Vagina (tissue), 2 donors: ENCODE results near the gene ABLIM2. TPM values are rescaled to one million over a fixed set of nuclear protein-coding genes. Genes with fewer than 3 reads are reported as not detected.

ENCODE experiments used
- DNase-seq, 2 donors: peaks; one replicate each; pipeline ENCODE4 v3.0.0-alpha.2; 2017; ENCODE audit errors: extremely low spot score in 2 of 2
- H3K27ac ChIP-seq: fragments of 200-600 bp; sonication (generic); one replicate; pipeline ENCODE4 v1.5.1; 2019
- H3K27me3 ChIP-seq: fragments of 200-600 bp; sonication (generic); one replicate; pipeline ENCODE4 v1.5.1; 2019
- H3K36me3 ChIP-seq, 2 donors: fragments of 200-600 bp; sonication (generic); one replicate each; pipeline ENCODE4 v1.5.1; 2017 to 2019
- H3K4me1 ChIP-seq: fragments of 200-600 bp; sonication (generic); one replicate; pipeline ENCODE4 v1.5.1; 2019
- H3K4me3 ChIP-seq, 2 donors: fragments of 200-600 bp; sonication (generic); 1 replicate in 1 of 2; 2 replicates in 1 of 2; pipeline ENCODE4 v1.5.1; 2016 to 2019
- H3K9me3 ChIP-seq: fragments of 200-600 bp; sonication (generic); one replicate; pipeline ENCODE4 v1.5.1; 2019
- POLR2A ChIP-seq, 2 donors: fragments of 450-650 bp; IDR thresholded peaks; one replicate each; pipeline ENCODE4 v1.6.1; 2017; ENCODE audit warnings: antibody characterized with exemption in 2 of 2, mild to moderate bottlenecking in 2 of 2, moderate library complexity in 2 of 2
- POLR2AphosphoS5 ChIP-seq, 2 donors: sonication (generic); formaldehyde crosslinking; IDR thresholded peaks; one replicate each; pipeline ENCODE4 v1.9.0; 2017; ENCODE audit warnings: antibody characterized with exemption in 2 of 2, mild to moderate bottlenecking in 2 of 2, low read depth in 1 of 2; ENCODE audit not compliant: insufficient read depth in 1 of 2
- intact Hi-C: fragments of 100-400 bp; cut with DNase I; formaldehyde crosslinking; loops from one replicate; pipeline ENCODE4 v1.15.1; 2023
- total RNA-seq: library from RNA; depleted of rRNA; stranded (reverse); fragments of >200 nt; gene quantifications from one replicate; pipeline ENCODE4 v1.2.3, GENCODE V29; 2016
- TF ChIP-seq, protein P1 (sequence below), 3 experiments: fragments of 450-650 bp in 2 of 3; fragments of 200-600 bp in 1 of 3; sonication (generic) in 1 of 3; IDR thresholded peaks; one replicate each; pipeline ENCODE4 v1.5.1; 2017 to 2019; ENCODE audit warnings: antibody characterized with exemption in 3 of 3, mild to moderate bottlenecking in 2 of 3, moderate library complexity in 2 of 3

The ABLIM2 gene
- total RNA-seq, 1 donor from 2014 or later, result 15.5 TPM

DNA sequence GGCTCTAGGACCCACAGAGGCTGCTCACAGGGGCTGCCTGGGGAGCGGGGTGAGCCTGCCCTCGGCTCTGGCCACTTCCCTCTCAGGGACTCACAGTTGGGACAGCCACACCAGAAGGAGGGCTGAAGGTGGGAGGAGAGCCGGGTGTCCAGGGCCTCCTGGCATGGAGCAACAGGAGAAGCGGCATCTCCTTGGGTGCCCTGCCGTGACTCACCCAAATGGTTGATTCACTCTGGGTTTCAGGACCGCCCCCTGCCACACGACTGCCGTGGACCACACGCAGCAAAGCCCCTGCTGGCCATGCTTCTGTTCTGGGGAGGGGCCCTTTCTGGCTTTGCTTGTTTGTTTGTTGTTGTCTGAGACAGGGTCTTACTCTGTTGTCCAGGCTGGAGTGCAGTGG, 132.9 kb downstream of the ABLIM2 start:
- H3K27ac ChIP-seq, result no peak overlapping the region
- intact Hi-C loops, result no loop called here
- H3K36me3 ChIP-seq, result no peaks in the 10 kb centered on the region
- H3K27me3 ChIP-seq, result no peaks in the 10 kb centered on the region
- H3K4me1 ChIP-seq, result no peaks in the 10 kb centered on the region
- DNase-seq, result no peak
- H3K9me3 ChIP-seq, result no peaks in the 10 kb centered on the region
- TF ChIP-seq POLR2A (IDR thresholded peaks at IDR 0.05) (no peak), POLR2AphosphoS5 (IDR thresholded peaks at IDR 0.05; ENCODE audit: insufficient read depth in 1 of 2, low read depth in 1 of 2) (no peak)
- TF ChIP-seq, protein P1, sequence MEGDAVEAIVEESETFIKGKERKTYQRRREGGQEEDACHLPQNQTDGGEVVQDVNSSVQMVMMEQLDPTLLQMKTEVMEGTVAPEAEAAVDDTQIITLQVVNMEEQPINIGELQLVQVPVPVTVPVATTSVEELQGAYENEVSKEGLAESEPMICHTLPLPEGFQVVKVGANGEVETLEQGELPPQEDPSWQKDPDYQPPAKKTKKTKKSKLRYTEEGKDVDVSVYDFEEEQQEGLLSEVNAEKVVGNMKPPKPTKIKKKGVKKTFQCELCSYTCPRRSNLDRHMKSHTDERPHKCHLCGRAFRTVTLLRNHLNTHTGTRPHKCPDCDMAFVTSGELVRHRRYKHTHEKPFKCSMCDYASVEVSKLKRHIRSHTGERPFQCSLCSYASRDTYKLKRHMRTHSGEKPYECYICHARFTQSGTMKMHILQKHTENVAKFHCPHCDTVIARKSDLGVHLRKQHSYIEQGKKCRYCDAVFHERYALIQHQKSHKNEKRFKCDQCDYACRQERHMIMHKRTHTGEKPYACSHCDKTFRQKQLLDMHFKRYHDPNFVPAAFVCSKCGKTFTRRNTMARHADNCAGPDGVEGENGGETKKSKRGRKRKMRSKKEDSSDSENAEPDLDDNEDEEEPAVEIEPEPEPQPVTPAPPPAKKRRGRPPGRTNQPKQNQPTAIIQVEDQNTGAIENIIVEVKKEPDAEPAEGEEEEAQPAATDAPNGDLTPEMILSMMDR (IDR thresholded peaks at IDR 0.05), result no peak
- H3K4me3 ChIP-seq, result no peak overlapping the region

GRCh38 chr4:8024073-8024786, 134.4 kb downstream of the ABLIM2 start:
- intact Hi-C loops, result no loop called here
- Histone ChIP-seq H3K4me1 (no peaks in the 10 kb centered on the region), H3K27ac (no peak overlapping the region), H3K4me3 (no peak overlapping the region), H3K36me3 (no peaks in the 10 kb centered on the region), H3K9me3 (no peaks in the 10 kb centered on the region), H3K27me3 (no peaks in the 10 kb centered on the region)
- DNase-seq, result no peak
- no peak for TF ChIP-seq POLR2A (IDR thresholded peaks at IDR 0.05)
- TF ChIP-seq, protein P1 (IDR thresholded peaks at IDR 0.05), result no peak
- TF ChIP-seq POLR2AphosphoS5 (IDR thresholded peaks at IDR 0.05; ENCODE audit: insufficient read depth in 1 of 2, low read depth in 1 of 2), result no peak

- Histone ChIP-seq H3K36me3 (no peaks in the 10 kb centered on the region), H3K4me1 (no peaks in the 10 kb centered on the region), H3K9me3 (no peaks in the 10 kb centered on the region), H3K27ac (no peak overlapping the region), H3K4me3 (no peak overlapping the region), H3K27me3 (no peaks in the 10 kb centered on the region)
- intact Hi-C loops, result no loop called here
- TF ChIP-seq POLR2AphosphoS5 (IDR thresholded peaks at IDR 0.05; ENCODE audit: insufficient read depth in 1 of 2, low read depth in 1 of 2) (no peak), POLR2A (IDR thresholded peaks at IDR 0.05) (no peak)
- TF ChIP-seq, protein P1 (IDR thresholded peaks at IDR 0.05), result no peak
- no peak for DNase-seq
These were observed 134.9 kb downstream of the ABLIM2 start for GRCh38 chr4:8023696-8024033.

GRCh38 chr4:8022767-8023695, 135.6 kb downstream of the ABLIM2 start:
- TF ChIP-seq POLR2AphosphoS5 (IDR thresholded peaks at IDR 0.05; ENCODE audit: insufficient read depth in 1 of 2, low read depth in 1 of 2), result no peak
- TF ChIP-seq POLR2A (IDR thresholded peaks at IDR 0.05), result no peak
- TF ChIP-seq, protein P1 (IDR thresholded peaks at IDR 0.05), result no peak
- intact Hi-C loops, result no loop called here
- Histone ChIP-seq H3K27me3 (no peaks in the 10 kb centered on the region), H3K27ac (no peak overlapping the region), H3K36me3 (no peaks in the 10 kb centered on the region), H3K4me1 (no peaks in the 10 kb centered on the region), H3K9me3 (no peaks in the 10 kb centered on the region), H3K4me3 (no peak overlapping the region)
- no peak for DNase-seq
